H1 (cell line): Measurements from ENCODE around the gene IFIT1. TPM values are rescaled to one million over a fixed set of nuclear protein-coding genes. Genes with fewer than 3 reads are reported as not detected.

Experiments
- CBX5 ChIP-seq: fragments of 300-800, 300-1000 bp; sonication (generic); IDR thresholded peaks from 2 replicates; pipeline ENCODE4 v1.7.1; 2016; ENCODE audit warnings: antibody characterized with exemption, low read length, low read depth
- CHD7 ChIP-seq: fragments of 300-600 bp; sonication (generic); IDR thresholded peaks from 2 replicates; pipeline ENCODE4 v1.7.1; 2012; ENCODE audit warnings: low read length, moderate library complexity, mild to moderate bottlenecking, inconsistent platforms; ENCODE audit not compliant: insufficient replicate concordance
- polyA plus RNA-seq, 7 experiments: library from polyadenylated mRNA; depleted of rRNA in 3 of 7; stranded (reverse) in 5 of 7; unstranded in 2 of 7; fragments of >200 nt in 5 of 7; fragments of 200-250 nt in 2 of 7; gene quantifications; 1 replicate in 5 of 7; 2 replicates in 1 of 7; 4 replicates in 1 of 7; pipeline versions ENCODE4 v1.2.1 to v1.2.3, GENCODE V29; 2011 to 2013; ENCODE audit warnings: missing spikeins in 2 of 7, mixed read lengths in 2 of 7
- total RNA-seq: library from RNA; stranded (reverse); fragmentation: NEBNext Ultra II Directional; extraction: Animal tissue kit (Norgen Biotek cat#: 25700); gene quantifications from 2 replicates; pipeline ENCODE4 v1.2.1, GENCODE V29; 2021

Gene IFIT1
- total and polyA plus RNA-seq, 2 of the 8 experiments (the other 6 are each of a cell fraction or from before 2014, with no cell fraction given) = 0.94 to 1.5 TPM

GRCh38 chr10:89352802-89353201 is 39.6 kb upstream of the IFIT1 start (continued):
- TF ChIP-seq CHD7 (no peak), CBX5 (no peak)
